ENCODE results near the gene SYP. TPM values are rescaled to one million over a fixed set of nuclear protein-coding genes. Genes with fewer than 3 reads are reported as not detected.
A peak's percentile ranks its signal among the peaks of the same experiment; 100 is the strongest.

Gene SYP
- total and polyA plus RNA-seq, 2 donors: 3.6 to 14.4 TPM

DNA sequence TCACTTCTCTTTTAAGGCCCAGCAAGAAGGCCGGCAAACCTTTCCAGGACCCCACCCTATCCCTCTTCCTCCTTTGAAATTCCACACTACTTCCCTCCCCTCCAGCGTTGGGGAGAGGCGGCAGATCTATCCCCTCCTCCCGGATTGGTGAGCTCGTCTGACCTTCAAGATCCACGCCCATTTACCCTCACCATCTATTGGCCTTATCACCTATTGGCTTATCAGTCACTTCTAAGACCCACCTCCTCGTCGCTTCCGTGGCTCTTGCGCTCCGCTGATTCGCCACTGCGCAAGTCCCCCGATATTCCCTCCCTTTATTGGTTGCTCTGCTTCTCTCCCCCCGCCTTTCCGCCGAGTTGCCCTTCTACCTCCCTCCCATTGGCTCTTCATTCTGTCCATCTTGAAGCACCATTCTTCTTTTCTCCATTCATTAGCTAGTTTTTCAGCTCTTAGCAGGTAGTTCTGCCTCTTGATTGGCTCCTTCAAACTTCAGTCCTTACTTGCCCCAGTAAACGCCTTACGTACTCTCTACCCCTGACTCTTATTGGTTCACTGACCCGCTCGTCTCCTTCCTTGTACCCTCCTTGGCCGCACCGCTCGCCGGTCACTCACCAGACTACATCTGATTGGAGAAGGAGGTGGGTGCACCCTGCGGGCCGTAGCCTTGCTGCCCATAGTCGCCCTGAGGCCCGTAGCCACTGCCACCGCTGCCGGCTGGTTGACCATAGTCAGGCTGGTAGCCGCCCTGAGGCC, 9.0 kb downstream of the SYP start:
- H3K9me3 ChIP-seq (ENCODE audit: control insufficient read depth in 2 of 2, insufficient read depth in 1 of 2, low read length in 1 of 2): no peaks in the 10 kb centered on the region
- H3K36me3 ChIP-seq (ENCODE audit: control insufficient read depth in 2 of 2, insufficient read depth in 2 of 2, low read length in 1 of 2): peaks cover 0 to 2% of the 10 kb centered on the region in 2 donors
- peaks cover 0 to 30% of the 10 kb centered on the region in 2 donors for H3K4me1 ChIP-seq (ENCODE audit: control insufficient read depth in 2 of 2, insufficient read depth in 2 of 2, low read length in 2 of 2)
- no peaks in the 10 kb centered on the region for H3K27me3 ChIP-seq (ENCODE audit: control insufficient read depth in 2 of 2, insufficient read depth in 1 of 2, low read length in 1 of 2)
- peak; percentile 83 to 96 (median 91) for DNase-seq (ENCODE audit: low read depth in 6 of 9, low spot score in 9 of 9)
- peak overlapping the region; percentile 72 to 76 for H3K4me3 ChIP-seq (ENCODE audit: low read length in 2 of 2)
- WGBS: under 1% methylated on average over 32 of the region's 32 CpGs
- peak overlapping the region; percentile 85 to 93 for H3K27ac ChIP-seq (ENCODE audit: low read depth in 1 of 2, low read length in 1 of 2)

DNA sequence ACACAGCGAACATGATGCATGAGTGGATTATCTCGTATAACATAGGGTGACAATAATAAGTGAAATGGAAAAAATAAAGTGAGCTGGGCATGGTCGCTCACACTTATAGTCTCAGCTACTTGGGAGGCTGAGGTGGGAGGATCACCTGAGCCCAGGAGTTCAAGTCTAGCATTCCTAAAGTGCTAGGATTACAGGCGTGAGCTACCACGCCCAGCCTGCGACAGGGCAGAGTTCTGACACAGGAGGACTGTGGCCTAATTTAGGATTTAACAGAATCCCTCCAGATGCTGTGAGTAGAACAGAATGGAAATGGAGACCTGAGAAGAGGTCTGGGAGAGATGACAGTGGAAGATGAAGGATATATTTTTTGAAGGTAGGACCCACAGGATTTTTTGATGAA, 10.4 kb downstream of the SYP start:
- H3K4me1 ChIP-seq (ENCODE audit: control insufficient read depth in 2 of 2, insufficient read depth in 2 of 2, low read length in 2 of 2): peaks cover 4 to 41% of the 10 kb centered on the region in 2 donors
- H3K27me3 ChIP-seq (ENCODE audit: control insufficient read depth in 2 of 2, insufficient read depth in 1 of 2, low read length in 1 of 2): no peaks in the 10 kb centered on the region
- peaks cover 0 to 5% of the 10 kb centered on the region in 2 donors for H3K9me3 ChIP-seq (ENCODE audit: control insufficient read depth in 2 of 2, insufficient read depth in 1 of 2, low read length in 1 of 2)
- H3K27ac ChIP-seq (ENCODE audit: low read depth in 1 of 2, low read length in 1 of 2): no peak overlapping the region
- DNase-seq (ENCODE audit: low read depth in 6 of 9, low spot score in 9 of 9): no peak
- 94% methylated on average over 6 of the region's 6 CpGs for WGBS
- peaks cover 0 to 2% of the 10 kb centered on the region in 2 donors for H3K36me3 ChIP-seq (ENCODE audit: control insufficient read depth in 2 of 2, insufficient read depth in 2 of 2, low read length in 1 of 2)
- H3K4me3 ChIP-seq (ENCODE audit: low read length in 2 of 2): no peak overlapping the region

DNA sequence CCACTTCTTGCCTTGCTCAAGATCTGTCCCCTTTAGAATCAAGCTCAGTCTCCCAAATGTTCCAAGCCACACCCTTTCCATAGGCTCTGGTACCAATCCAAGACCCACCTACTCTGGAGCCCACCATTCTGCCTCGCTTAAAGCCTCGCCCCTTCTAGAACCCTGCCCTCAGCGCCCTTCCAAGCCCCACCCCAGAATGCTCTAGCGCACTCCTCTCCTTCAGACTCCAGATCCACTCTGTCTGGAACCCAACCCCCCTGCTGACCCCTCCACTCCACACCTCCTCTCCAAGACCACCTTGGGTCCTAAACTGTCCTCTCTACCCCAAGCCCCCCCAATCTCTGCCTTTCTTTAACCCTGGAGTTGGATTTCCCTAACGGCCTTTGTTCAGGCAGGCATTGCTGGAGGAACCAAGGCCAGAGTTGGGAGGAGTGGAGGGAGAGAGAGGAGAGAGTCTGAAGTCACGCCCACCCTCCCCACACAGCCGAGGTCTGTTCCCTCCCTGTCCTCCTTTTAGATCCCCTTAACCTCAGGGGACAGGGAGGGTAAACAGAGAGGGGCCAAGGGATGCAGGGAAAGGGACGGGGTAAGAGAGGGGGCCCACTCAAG, 11.4 kb downstream of the SYP start:
- 89% methylated on average over 8 of the region's 8 CpGs for WGBS
- Histone ChIP-seq H3K36me3 (ENCODE audit: control insufficient read depth in 2 of 2, insufficient read depth in 2 of 2, low read length in 1 of 2) (no peaks in the 10 kb centered on the region), H3K9me3 (ENCODE audit: control insufficient read depth in 2 of 2, insufficient read depth in 1 of 2, low read length in 1 of 2) (peaks cover 0 to 8% of the 10 kb centered on the region in 2 donors), H3K27ac (ENCODE audit: low read depth in 1 of 2, low read length in 1 of 2) (no peak overlapping the region), H3K27me3 (ENCODE audit: control insufficient read depth in 2 of 2, insufficient read depth in 1 of 2, low read length in 1 of 2) (no peaks in the 10 kb centered on the region), H3K4me3 (ENCODE audit: low read length in 2 of 2) (no peak overlapping the region), H3K4me1 (ENCODE audit: control insufficient read depth in 2 of 2, insufficient read depth in 2 of 2, low read length in 2 of 2) (peaks cover 4 to 37% of the 10 kb centered on the region in 2 donors)
- no peak for DNase-seq (ENCODE audit: low read depth in 6 of 9, low spot score in 9 of 9)

DNA sequence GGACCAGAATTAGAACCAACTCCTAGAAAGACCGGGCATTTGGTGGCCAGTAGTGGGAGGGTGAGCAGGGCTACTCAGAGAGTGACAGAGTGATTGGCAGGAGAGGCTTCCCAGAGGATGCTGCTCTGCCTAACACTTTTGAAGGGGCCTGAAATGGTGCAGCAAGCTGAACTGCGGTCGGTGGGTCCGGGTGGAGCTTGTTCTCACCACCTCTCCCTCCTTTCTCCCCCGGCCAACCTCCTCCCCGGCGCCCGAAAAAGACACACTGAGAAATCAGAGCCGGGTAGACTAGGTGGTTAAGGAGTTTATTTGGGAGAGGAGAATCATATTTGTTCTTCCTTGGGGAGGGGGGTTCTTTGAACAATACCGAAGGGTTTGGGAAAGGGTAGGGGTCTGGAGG, 12.5 kb downstream of the SYP start:
- Histone ChIP-seq H3K4me1 (ENCODE audit: control insufficient read depth in 2 of 2, insufficient read depth in 2 of 2, low read length in 2 of 2) (peaks cover 4 to 26% of the 10 kb centered on the region in 2 donors), H3K27me3 (ENCODE audit: control insufficient read depth in 2 of 2, insufficient read depth in 1 of 2, low read length in 1 of 2) (no peaks in the 10 kb centered on the region), H3K4me3 (ENCODE audit: low read length in 2 of 2) (no peak overlapping the region), H3K27ac (ENCODE audit: low read depth in 1 of 2, low read length in 1 of 2) (peak overlapping the region in 1 of 2 donors; percentile 31), H3K36me3 (ENCODE audit: control insufficient read depth in 2 of 2, insufficient read depth in 2 of 2, low read length in 1 of 2) (peaks cover 4% of the 10 kb centered on the region in 2 donors), H3K9me3 (ENCODE audit: control insufficient read depth in 2 of 2, insufficient read depth in 1 of 2, low read length in 1 of 2) (peaks cover 0 to 8% of the 10 kb centered on the region in 2 donors)
- WGBS: 96% methylated on average over 10 of the region's 10 CpGs
- no peak for DNase-seq (ENCODE audit: low read depth in 6 of 9, low spot score in 9 of 9)

DNA sequence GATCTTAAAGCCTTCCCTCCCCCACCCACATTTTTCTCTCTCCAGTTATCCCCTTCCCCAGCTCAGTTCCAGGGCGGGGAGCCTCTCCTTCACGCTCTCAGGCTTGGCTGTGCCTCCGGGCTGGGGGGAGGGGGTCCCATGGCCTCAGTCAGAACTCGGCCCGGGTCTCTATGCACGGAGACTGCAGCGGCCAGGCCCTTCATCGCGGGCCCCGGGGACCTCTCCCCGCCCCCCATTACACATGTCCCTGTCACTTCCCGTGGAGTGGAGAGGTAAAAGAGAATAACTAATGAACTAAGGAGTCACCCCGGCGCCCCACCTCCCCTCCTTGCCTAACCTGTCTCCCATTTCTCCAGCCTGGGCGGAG, 13.0 kb downstream of the SYP start:
- 90% methylated on average over 15 of the region's 15 CpGs for WGBS
- Histone ChIP-seq H3K4me1 (ENCODE audit: control insufficient read depth in 2 of 2, insufficient read depth in 2 of 2, low read length in 2 of 2) (peaks cover 4 to 21% of the 10 kb centered on the region in 2 donors), H3K9me3 (ENCODE audit: control insufficient read depth in 2 of 2, insufficient read depth in 1 of 2, low read length in 1 of 2) (peaks cover 0 to 8% of the 10 kb centered on the region in 2 donors), H3K36me3 (ENCODE audit: control insufficient read depth in 2 of 2, insufficient read depth in 2 of 2, low read length in 1 of 2) (peaks cover 4% of the 10 kb centered on the region in 2 donors), H3K27me3 (ENCODE audit: control insufficient read depth in 2 of 2, insufficient read depth in 1 of 2, low read length in 1 of 2) (no peaks in the 10 kb centered on the region), H3K27ac (ENCODE audit: low read depth in 1 of 2, low read length in 1 of 2) (no peak overlapping the region), H3K4me3 (ENCODE audit: low read length in 2 of 2) (no peak overlapping the region)
- DNase-seq (ENCODE audit: low read depth in 6 of 9, low spot score in 9 of 9): no peak

DNA sequence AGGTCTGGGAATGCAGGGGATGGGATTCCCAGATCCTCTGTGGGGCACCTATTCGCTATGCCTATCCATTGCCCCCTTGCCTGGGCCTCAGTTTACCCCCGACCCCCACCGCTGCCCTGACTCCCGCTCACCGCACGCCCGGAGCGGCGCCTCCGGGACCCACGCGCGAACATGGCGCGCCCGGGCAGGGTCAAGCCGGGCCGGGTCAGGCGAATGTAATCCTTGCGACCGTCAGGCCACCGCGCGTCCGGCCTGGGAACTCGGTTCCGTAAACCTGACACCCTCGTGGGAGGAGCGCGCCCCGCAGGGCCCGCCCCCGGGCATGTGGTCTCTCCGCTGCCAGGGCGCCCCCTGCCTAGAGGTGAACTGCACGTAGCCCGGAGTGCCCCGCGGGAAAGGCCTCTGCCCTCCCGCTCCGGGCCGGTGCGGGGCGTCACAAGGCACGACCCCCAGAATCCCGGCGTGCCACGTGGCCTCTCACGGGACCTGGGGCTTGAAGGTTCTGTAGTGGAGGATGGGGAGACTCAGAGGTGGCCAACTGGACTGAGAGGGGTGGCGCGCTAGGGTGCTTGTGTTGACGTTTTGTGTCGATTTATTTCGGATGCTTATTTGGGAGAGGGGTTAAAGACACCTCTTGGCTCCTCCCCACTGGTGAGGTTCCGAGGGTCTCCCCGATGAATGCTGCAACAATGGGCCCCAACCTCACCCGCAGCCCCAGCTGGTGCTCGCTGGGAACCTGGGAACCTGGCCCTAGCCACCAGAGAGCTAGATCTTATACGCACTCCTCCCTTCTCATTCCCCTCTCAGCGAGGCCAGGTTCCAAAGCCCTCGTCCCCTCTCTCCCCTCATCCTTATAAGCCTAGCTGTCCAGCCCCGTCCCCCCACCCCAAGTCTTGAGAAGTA, 13.6 kb downstream of the SYP start, which contains the start of gene PRICKLE3:
Gene PRICKLE3, minus strand, starts transcription at position 249 of the 903 bp plus-strand sequence. Its CDS starts 76 bp downstream, at position 173.
- H3K27me3 ChIP-seq (ENCODE audit: control insufficient read depth in 2 of 2, insufficient read depth in 1 of 2, low read length in 1 of 2): no peaks in the 10 kb centered on the region
- peaks cover 4 to 21% of the 10 kb centered on the region in 2 donors for H3K4me1 ChIP-seq (ENCODE audit: control insufficient read depth in 2 of 2, insufficient read depth in 2 of 2, low read length in 2 of 2)
- peak within 1 kb of the TSS; percentile 26 to 53 for H3K27ac ChIP-seq (ENCODE audit: low read depth in 1 of 2, low read length in 1 of 2)
- peak in 3 of 9 donors; percentile 55 to 78 (median 66) for DNase-seq (ENCODE audit: low read depth in 6 of 9, low spot score in 9 of 9)
- peaks cover 4% of the 10 kb centered on the region in 2 donors for H3K36me3 ChIP-seq (ENCODE audit: control insufficient read depth in 2 of 2, insufficient read depth in 2 of 2, low read length in 1 of 2)
- WGBS: 17% methylated on average over 62 of the region's 62 CpGs
- H3K4me3 ChIP-seq (ENCODE audit: low read length in 2 of 2): peak within 1 kb of the TSS; percentile 50 to 63
- peaks cover 0 to 8% of the 10 kb centered on the region in 2 donors for H3K9me3 ChIP-seq (ENCODE audit: control insufficient read depth in 2 of 2, insufficient read depth in 1 of 2, low read length in 1 of 2)

DNA sequence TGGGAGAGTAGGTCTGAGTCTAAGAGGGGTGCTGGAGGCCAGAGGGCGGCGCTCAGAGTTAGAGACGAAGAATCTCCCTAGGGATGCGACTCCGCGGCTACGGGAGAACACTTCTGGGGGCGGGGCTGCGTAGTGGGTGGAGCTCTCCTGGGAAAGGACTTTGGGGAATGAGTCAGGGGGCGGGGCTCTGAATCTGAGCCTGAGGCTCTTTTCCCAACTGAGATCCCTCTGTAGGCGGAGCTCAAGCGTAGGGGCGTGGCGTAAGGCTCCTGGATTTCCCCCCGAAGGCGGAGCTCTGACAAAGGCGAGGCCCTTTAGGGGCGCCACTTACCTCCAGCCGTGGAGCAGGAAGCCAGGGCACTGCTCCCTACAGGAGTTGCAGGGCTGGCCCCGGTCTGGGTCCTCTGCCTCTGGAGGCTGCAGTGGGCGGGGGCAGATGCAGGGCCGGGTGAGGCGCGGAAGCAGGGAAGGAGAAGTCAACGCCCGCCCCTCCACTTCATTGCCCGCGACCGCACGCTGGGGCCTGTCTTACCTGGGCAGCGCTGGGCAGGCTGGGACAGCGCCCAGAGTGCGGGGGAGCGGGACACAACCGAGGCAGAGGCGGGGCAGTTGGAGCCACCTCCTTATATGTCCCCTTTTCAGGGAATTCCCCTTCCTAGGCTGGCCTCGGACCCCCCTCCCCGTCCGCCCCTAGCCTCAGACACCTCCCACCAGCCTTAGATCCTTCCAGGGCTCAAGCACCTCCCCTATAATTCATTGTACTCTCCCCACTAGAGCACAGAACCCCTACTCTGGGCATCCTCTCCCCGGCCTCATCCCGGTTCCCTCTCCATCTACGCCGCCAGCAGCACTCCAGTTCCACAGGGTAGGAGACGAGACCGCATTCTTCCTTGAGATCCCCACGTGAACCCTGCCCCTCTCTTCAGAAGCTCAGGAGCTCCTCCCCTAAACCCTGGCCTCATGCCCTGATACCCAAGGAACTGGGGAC, 15.4 kb downstream of the SYP start:
- 31% methylated on average over 45 of the region's 46 CpGs for WGBS
- H3K9me3 ChIP-seq (ENCODE audit: control insufficient read depth in 2 of 2, insufficient read depth in 1 of 2, low read length in 1 of 2): peaks cover 0 to 8% of the 10 kb centered on the region in 2 donors
- no peak for DNase-seq (ENCODE audit: low read depth in 6 of 9, low spot score in 9 of 9)
- H3K27me3 ChIP-seq (ENCODE audit: control insufficient read depth in 2 of 2, insufficient read depth in 1 of 2, low read length in 1 of 2): no peaks in the 10 kb centered on the region
- peaks cover 4 to 21% of the 10 kb centered on the region in 2 donors for H3K4me1 ChIP-seq (ENCODE audit: control insufficient read depth in 2 of 2, insufficient read depth in 2 of 2, low read length in 2 of 2)
- peaks cover 4 to 6% of the 10 kb centered on the region in 2 donors for H3K36me3 ChIP-seq (ENCODE audit: control insufficient read depth in 2 of 2, insufficient read depth in 2 of 2, low read length in 1 of 2)
- H3K4me3 ChIP-seq (ENCODE audit: low read length in 2 of 2): peak overlapping the region; percentile 30 to 35
- peak overlapping the region in 1 of 2 donors; percentile 43 for H3K27ac ChIP-seq (ENCODE audit: low read depth in 1 of 2, low read length in 1 of 2)

DNA sequence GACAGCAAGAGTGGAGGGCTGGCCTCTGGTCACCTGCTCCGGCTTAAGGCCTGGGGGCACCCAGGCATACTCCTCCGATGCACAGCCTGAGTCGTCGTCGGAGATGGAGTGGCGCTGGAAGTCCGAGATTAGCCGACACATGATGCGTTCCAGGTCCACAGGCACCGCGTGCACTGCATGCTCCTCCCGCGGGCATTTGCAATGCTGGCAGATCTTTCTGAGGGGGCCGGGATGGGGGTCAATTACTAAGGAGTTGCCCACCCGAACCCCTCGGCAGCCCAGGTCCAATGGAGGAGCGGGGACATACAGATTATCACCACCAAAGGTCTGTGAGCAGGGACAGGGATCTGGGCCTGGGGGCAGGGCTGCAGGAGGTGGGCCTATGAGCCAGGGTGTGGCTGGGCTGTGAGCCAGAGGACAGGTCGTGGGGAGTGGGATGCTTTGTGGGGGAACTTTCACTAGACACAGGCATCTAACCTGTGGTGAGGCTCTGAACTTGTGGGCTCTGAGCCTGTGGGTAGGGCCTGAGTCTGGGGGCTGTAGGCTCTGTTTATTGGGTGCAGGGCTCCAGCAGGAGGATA, 16.2 kb downstream of the SYP start:
- H3K9me3 ChIP-seq (ENCODE audit: control insufficient read depth in 2 of 2, insufficient read depth in 1 of 2, low read length in 1 of 2): peaks cover 0 to 8% of the 10 kb centered on the region in 2 donors
- 97% methylated on average over 18 of the region's 18 CpGs for WGBS
- peak overlapping the region in 1 of 2 donors; percentile 40 for H3K27ac ChIP-seq (ENCODE audit: low read depth in 1 of 2, low read length in 1 of 2)
- no peak overlapping the region for H3K4me3 ChIP-seq (ENCODE audit: low read length in 2 of 2)
- H3K36me3 ChIP-seq (ENCODE audit: control insufficient read depth in 2 of 2, insufficient read depth in 2 of 2, low read length in 1 of 2): peaks cover 10 to 12% of the 10 kb centered on the region in 2 donors
- no peaks in the 10 kb centered on the region for H3K27me3 ChIP-seq (ENCODE audit: control insufficient read depth in 2 of 2, insufficient read depth in 1 of 2, low read length in 1 of 2)
- H3K4me1 ChIP-seq (ENCODE audit: control insufficient read depth in 2 of 2, insufficient read depth in 2 of 2, low read length in 2 of 2): peaks cover 4 to 21% of the 10 kb centered on the region in 2 donors
- no peak for DNase-seq (ENCODE audit: low read depth in 6 of 9, low spot score in 9 of 9)
